Breast epithelium (tissue), 4 donors: ENCODE results near the gene ABCG2. TPM values are rescaled to one million over a fixed set of nuclear protein-coding genes. Genes with fewer than 3 reads are reported as not detected.

ENCODE experiments used
- DNase-seq, 2 donors: peaks; one replicate each; pipeline ENCODE4 v3.0.0-alpha.2; 2019; ENCODE audit warnings: low spot score in 2 of 2
- H3K27ac ChIP-seq, 2 donors: fragments of 200-600 bp; sonication (generic) in 1 of 2; one replicate each; pipeline ENCODE4 v1.5.1; 2016 to 2019; ENCODE audit warnings: mild to moderate bottlenecking in 1 of 2
- H3K27me3 ChIP-seq, 2 donors: fragments of 200-600 bp; sonication (generic) in 1 of 2; one replicate each; pipeline versions ENCODE4 v1.5.1 to v1.6.0; 2017 to 2019; ENCODE audit warnings: control low read depth in 1 of 2, mild to moderate bottlenecking in 1 of 2
- H3K36me3 ChIP-seq: fragments of 200-600 bp; one replicate; pipeline ENCODE4 v1.5.1; 2019
- H3K4me1 ChIP-seq, 2 donors: fragments of 200-600 bp; sonication (generic); one replicate each; pipeline ENCODE4 v1.5.1; 2016 to 2019; ENCODE audit warnings: control low read depth in 1 of 2
- H3K4me3 ChIP-seq, 3 donors: fragments of 200-600 bp; sonication (generic); 1 replicate in 2 of 3; 2 replicates in 1 of 3; pipeline ENCODE4 v1.5.1; 2016 to 2019; ENCODE audit warnings: mild to moderate bottlenecking in 3 of 3, moderate library complexity in 2 of 3
- H3K9me3 ChIP-seq, 2 donors: fragments of 200-600 bp; sonication (generic) in 1 of 2; one replicate each; pipeline ENCODE4 v1.5.1; 2016 to 2019; ENCODE audit warnings: control low read depth in 1 of 2
- POLR2A ChIP-seq: fragments of 450-650 bp; IDR thresholded peaks from one replicate; pipeline ENCODE4 v1.6.1; 2016; ENCODE audit warnings: antibody characterized with exemption, mild to moderate bottlenecking, moderate library complexity
- POLR2AphosphoS5 ChIP-seq, 3 donors: sonication (generic); formaldehyde crosslinking; IDR thresholded peaks; one replicate each; pipeline ENCODE4 v1.6.1; 2017; ENCODE audit warnings: antibody characterized with exemption in 3 of 3
- intact Hi-C: fragments of 100-400 bp; cut with DNase I; formaldehyde crosslinking; loops from one replicate; pipeline ENCODE4 v1.15.1; 2023; ENCODE audit warnings: low total_unique reads
- total RNA-seq, 3 donors: library from RNA; depleted of rRNA; stranded (reverse); fragments of >200 nt; gene quantifications; one replicate each; pipeline ENCODE4 v1.1.0, GENCODE V29; 2016
- TF ChIP-seq, protein P1 (sequence below), 3 donors: fragments of 450-650 bp; IDR thresholded peaks; one replicate each; pipeline ENCODE4 v1.5.1; 2016 to 2017; ENCODE audit warnings: antibody characterized with exemption in 3 of 3, mild to moderate bottlenecking in 3 of 3, moderate library complexity in 3 of 3

ABCG2 gene
- total RNA-seq, 3 donors from 2014 or later, result 2.6 to 8.6 (median 6.9) TPM

GRCh38 chr4:88144048-88144447 is 14.4 kb downstream of the ABCG2 start:
- H3K27me3 ChIP-seq, result no peaks in the 10 kb centered on the region
- no peaks in the 10 kb centered on the region for H3K36me3 ChIP-seq
- DNase-seq, result no peak
- intact Hi-C loops, result no loop called here
- H3K9me3 ChIP-seq, result no peaks in the 10 kb centered on the region
- no peaks in the 10 kb centered on the region for H3K4me1 ChIP-seq
- no peak for TF ChIP-seq POLR2AphosphoS5 (IDR thresholded peaks at IDR 0.05)
- TF ChIP-seq POLR2A, result no peak
- TF ChIP-seq, protein P1, sequence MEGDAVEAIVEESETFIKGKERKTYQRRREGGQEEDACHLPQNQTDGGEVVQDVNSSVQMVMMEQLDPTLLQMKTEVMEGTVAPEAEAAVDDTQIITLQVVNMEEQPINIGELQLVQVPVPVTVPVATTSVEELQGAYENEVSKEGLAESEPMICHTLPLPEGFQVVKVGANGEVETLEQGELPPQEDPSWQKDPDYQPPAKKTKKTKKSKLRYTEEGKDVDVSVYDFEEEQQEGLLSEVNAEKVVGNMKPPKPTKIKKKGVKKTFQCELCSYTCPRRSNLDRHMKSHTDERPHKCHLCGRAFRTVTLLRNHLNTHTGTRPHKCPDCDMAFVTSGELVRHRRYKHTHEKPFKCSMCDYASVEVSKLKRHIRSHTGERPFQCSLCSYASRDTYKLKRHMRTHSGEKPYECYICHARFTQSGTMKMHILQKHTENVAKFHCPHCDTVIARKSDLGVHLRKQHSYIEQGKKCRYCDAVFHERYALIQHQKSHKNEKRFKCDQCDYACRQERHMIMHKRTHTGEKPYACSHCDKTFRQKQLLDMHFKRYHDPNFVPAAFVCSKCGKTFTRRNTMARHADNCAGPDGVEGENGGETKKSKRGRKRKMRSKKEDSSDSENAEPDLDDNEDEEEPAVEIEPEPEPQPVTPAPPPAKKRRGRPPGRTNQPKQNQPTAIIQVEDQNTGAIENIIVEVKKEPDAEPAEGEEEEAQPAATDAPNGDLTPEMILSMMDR (IDR thresholded peaks at IDR 0.05), result no peak
- H3K4me3 ChIP-seq, result no peak overlapping the region
- no peak overlapping the region for H3K27ac ChIP-seq

GRCh38 chr4:88143504-88143903 is 14.9 kb downstream of the ABCG2 start:
- Histone ChIP-seq H3K27ac (no peak overlapping the region), H3K4me3 (no peak overlapping the region), H3K9me3 (no peaks in the 10 kb centered on the region), H3K36me3 (no peaks in the 10 kb centered on the region), H3K27me3 (no peaks in the 10 kb centered on the region), H3K4me1 (no peaks in the 10 kb centered on the region)
- no peak for DNase-seq
- TF ChIP-seq, protein P1 (IDR thresholded peaks at IDR 0.05), result no peak
- no peak for TF ChIP-seq POLR2AphosphoS5 (IDR thresholded peaks at IDR 0.05)
- TF ChIP-seq POLR2A, result no peak
- intact Hi-C loops, result no loop called here

GRCh38 chr4:88138561-88138960 is 19.9 kb downstream of the ABCG2 start:
- TF ChIP-seq POLR2A, result no peak
- TF ChIP-seq, protein P1 (IDR thresholded peaks at IDR 0.05), result no peak
- no peak for TF ChIP-seq POLR2AphosphoS5 (IDR thresholded peaks at IDR 0.05)
- Histone ChIP-seq H3K4me1 (no peaks in the 10 kb centered on the region), H3K36me3 (no peaks in the 10 kb centered on the region), H3K27ac (no peak overlapping the region), H3K27me3 (no peaks in the 10 kb centered on the region), H3K4me3 (no peak overlapping the region), H3K9me3 (no peaks in the 10 kb centered on the region)
- intact Hi-C loops, result no loop called here
- DNase-seq, result no peak

DNA sequence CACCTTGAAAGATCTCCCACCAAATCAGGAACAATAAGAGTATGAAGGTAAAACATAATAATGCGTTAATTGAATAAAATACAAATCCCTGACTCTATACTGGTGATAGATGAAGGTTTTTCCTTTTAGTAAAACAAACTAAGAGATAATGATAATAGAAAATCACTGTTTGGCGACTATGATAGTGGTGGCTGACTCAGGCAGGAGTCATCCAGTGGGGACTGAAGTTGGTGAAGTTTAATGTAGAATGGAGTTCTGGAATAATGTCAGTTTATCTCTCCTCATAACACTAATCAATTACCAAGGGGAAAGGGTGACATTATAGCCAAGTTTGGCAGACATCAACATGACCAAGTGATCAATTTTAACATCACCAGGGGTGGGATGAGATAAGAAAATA is 21.3 kb downstream of the ABCG2 start:
- intact Hi-C loops, result no loop called here
- Histone ChIP-seq H3K27me3 (no peaks in the 10 kb centered on the region), H3K9me3 (no peaks in the 10 kb centered on the region), H3K27ac (no peak overlapping the region), H3K4me3 (no peak overlapping the region), H3K4me1 (no peaks in the 10 kb centered on the region), H3K36me3 (no peaks in the 10 kb centered on the region)
- TF ChIP-seq POLR2AphosphoS5 (IDR thresholded peaks at IDR 0.05) (no peak), POLR2A (no peak)
- TF ChIP-seq, protein P1 (IDR thresholded peaks at IDR 0.05), result no peak
- DNase-seq, result no peak

GRCh38 chr4:88136249-88136648 is 22.2 kb downstream of the ABCG2 start:
- intact Hi-C loops, result no loop called here
- no peak overlapping the region for H3K27ac ChIP-seq
- H3K4me1 ChIP-seq, result no peaks in the 10 kb centered on the region
- no peaks in the 10 kb centered on the region for H3K36me3 ChIP-seq
- TF ChIP-seq POLR2AphosphoS5 (IDR thresholded peaks at IDR 0.05), result no peak
- no peaks in the 10 kb centered on the region for H3K9me3 ChIP-seq
- H3K27me3 ChIP-seq, result no peaks in the 10 kb centered on the region
- no peak for DNase-seq
- no peak overlapping the region for H3K4me3 ChIP-seq

GRCh38 chr4:88135356-88135663 is 23.1 kb downstream of the ABCG2 start:
- Histone ChIP-seq H3K27me3 (no peaks in the 10 kb centered on the region), H3K4me1 (no peaks in the 10 kb centered on the region), H3K9me3 (no peaks in the 10 kb centered on the region), H3K4me3 (no peak overlapping the region), H3K36me3 (no peaks in the 10 kb centered on the region), H3K27ac (no peak overlapping the region)
- intact Hi-C loops, result no loop called here
- no peak for DNase-seq
- TF ChIP-seq, protein P1 (IDR thresholded peaks at IDR 0.05), result no peak
- TF ChIP-seq POLR2A (no peak), POLR2AphosphoS5 (IDR thresholded peaks at IDR 0.05) (no peak)
